Measurements from ENCODE around the gene TCOF1. TPM values are rescaled to one million over a fixed set of nuclear protein-coding genes. Genes with fewer than 3 reads are reported as not detected.

Gene TCOF1
- polyA plus RNA-seq, 1 donor (not counting 4 experiments of a cell fraction or from before 2014, with no cell fraction given), result 13.6 TPM

DNA sequence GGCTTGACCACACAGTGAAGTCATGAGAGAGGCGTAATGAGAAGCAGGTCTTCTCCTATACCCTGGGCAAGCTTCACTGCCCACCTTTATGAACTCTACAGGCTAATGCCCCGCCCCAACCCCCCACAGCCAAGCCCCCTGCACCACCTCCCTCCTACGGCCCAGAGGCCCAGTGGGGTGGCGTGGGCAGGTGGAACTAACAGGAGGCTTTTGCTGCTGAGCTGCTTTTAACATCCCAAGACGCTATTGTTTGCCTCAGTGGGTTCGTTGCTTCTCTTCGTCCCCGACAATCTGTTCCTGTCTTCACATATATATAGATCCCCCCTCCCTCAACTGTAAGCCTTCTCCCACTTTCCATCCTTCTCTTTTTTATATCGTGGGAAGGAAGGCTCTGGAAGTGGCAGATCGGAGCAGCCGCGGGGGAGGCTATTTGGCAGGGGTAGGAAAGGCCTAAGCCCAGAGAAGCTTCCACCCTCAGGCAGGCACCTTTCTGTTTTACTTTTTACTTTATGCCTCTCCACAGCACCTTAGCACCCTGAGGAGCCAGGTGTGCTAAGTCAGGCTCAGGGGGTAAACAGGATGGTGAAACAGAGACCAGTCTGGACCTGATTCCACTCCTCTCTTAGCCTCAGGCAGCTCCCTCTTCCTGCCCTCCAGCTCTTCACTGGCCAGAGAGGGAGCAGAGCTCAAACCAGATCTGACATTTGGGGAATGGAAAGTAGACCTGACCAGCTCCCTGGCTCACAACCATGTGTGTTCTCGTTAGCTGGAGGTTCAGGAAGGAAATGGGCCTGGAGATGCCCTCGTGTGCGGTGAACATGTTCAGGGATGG is 28.7 kb downstream of the TCOF1 start:
- Histone ChIP-seq H3K79me2 (ENCODE audit: control insufficient read depth, insufficient read depth, low read length) (no peaks in the 10 kb centered on the region), H3K36me3 (ENCODE audit: control insufficient read depth in 2 of 2, extremely low read depth in 1 of 2, insufficient read depth in 2 of 2, low read length in 2 of 2) (peaks cover 31 to 83% of the 10 kb centered on the region in 2 experiments), H3K4me2 (ENCODE audit: control insufficient read depth, extremely low read depth, insufficient read depth, low read depth, low read length) (no peak overlapping the region), H3K9ac (ENCODE audit: control insufficient read depth, extremely low read depth, insufficient read depth, low read length) (no peak overlapping the region), H2AFZ (ENCODE audit: control insufficient read depth, low read length) (no peak overlapping the region), H3K9me1 (ENCODE audit: control insufficient read depth, extremely low read depth, insufficient read depth, low read length) (no peaks in the 10 kb centered on the region), H3K27ac (ENCODE audit: control insufficient read depth, insufficient read depth, low read length) (no peak overlapping the region), H3K9me3 (ENCODE audit: control insufficient read depth, low read depth, low read length) (no peaks in the 10 kb centered on the region), H3K27me3 (ENCODE audit: control insufficient read depth, extremely low read depth, insufficient read depth, low read length) (no peaks in the 10 kb centered on the region), H4K20me1 (ENCODE audit: control insufficient read depth, extremely low read depth, insufficient read depth, low read length) (no peaks in the 10 kb centered on the region), H3K4me1 (ENCODE audit: control insufficient read depth, extremely low read depth, insufficient read depth, low read length) (no peaks in the 10 kb centered on the region), H3K4me3 (ENCODE audit: control insufficient read depth in 2 of 3, extremely low read depth in 1 of 3, insufficient read depth in 2 of 3, low read depth in 1 of 3, low read length in 3 of 3) (no peak overlapping the region)
- FAIRE-seq, result no peak
- no peak for TF ChIP-seq CTCF (optimal IDR thresholded peaks at IDR 0.05 in 1 of 3, IDR thresholded peaks at IDR 0.05 in 1 of 3, conservative IDR thresholded peaks at IDR 0.05 in 1 of 3; ENCODE audit: extremely low read depth in 1 of 3, insufficient read depth in 2 of 3, low read length in 3 of 3)
- no peak for TF ChIP-seq EZH2 (IDR thresholded peaks at IDR 0.05; ENCODE audit: low read length)
- dilution Hi-C loops (cut with MboI; ENCODE audit: extremely low pct_ligation_motif_present, low sequenced_read_pairs), result no loop called here
- DNase-seq (ENCODE audit: low read depth, low spot score), result no peak

DNA sequence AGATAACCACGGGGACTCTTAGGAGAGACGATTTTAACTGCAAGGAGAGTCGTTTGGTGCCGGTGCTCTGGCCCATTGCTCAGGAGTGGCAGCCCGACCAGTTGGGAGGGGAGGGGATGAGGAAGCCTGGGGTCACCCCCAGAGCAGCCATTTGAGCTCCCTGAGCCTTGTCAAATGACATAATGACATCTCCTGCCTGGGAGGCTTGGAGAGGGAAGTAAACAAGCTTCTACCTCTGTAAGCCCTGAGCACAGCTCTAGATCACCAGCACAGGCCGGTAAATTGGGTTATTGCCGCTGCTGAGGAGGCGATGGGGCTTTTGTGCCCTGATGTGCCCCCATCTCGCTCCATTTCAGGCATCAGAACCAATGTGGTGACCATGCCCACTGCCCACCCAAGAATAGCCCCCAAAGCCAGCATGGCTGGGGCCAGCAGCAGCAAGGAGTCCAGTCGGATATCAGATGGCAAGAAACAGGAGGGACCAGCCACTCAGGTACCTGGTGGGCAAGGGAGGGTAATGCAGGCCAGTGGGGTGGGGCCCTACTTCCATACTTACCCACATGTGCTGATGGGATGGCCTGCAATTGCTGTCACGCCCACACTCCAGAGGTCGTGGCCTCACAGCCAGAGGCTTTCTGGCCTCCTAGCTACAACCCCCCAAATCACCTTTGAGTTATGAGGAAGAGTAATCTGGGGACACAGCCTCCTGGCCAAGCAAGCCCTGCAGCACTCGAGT is 32.2 kb downstream of the TCOF1 start:
- Histone ChIP-seq H3K79me2 (ENCODE audit: control insufficient read depth, insufficient read depth, low read length) (no peaks in the 10 kb centered on the region), H3K4me3 (ENCODE audit: control insufficient read depth in 2 of 3, extremely low read depth in 1 of 3, insufficient read depth in 2 of 3, low read depth in 1 of 3, low read length in 3 of 3) (no peak overlapping the region), H3K9me3 (ENCODE audit: control insufficient read depth, low read depth, low read length) (no peaks in the 10 kb centered on the region), H3K9me1 (ENCODE audit: control insufficient read depth, extremely low read depth, insufficient read depth, low read length) (no peaks in the 10 kb centered on the region), H3K4me1 (ENCODE audit: control insufficient read depth, extremely low read depth, insufficient read depth, low read length) (no peaks in the 10 kb centered on the region), H3K36me3 (ENCODE audit: control insufficient read depth in 2 of 2, extremely low read depth in 1 of 2, insufficient read depth in 2 of 2, low read length in 2 of 2) (peaks cover 35 to 81% of the 10 kb centered on the region in 2 experiments), H4K20me1 (ENCODE audit: control insufficient read depth, extremely low read depth, insufficient read depth, low read length) (no peaks in the 10 kb centered on the region), H3K9ac (ENCODE audit: control insufficient read depth, extremely low read depth, insufficient read depth, low read length) (no peak overlapping the region), H3K4me2 (ENCODE audit: control insufficient read depth, extremely low read depth, insufficient read depth, low read depth, low read length) (no peak overlapping the region), H3K27ac (ENCODE audit: control insufficient read depth, insufficient read depth, low read length) (no peak overlapping the region), H2AFZ (ENCODE audit: control insufficient read depth, low read length) (no peak overlapping the region), H3K27me3 (ENCODE audit: control insufficient read depth, extremely low read depth, insufficient read depth, low read length) (no peaks in the 10 kb centered on the region)
- no peak for DNase-seq (ENCODE audit: low read depth, low spot score)
- dilution Hi-C loops (cut with MboI; ENCODE audit: extremely low pct_ligation_motif_present, low sequenced_read_pairs), result no loop called here
- no peak for TF ChIP-seq CTCF (optimal IDR thresholded peaks at IDR 0.05 in 1 of 3, IDR thresholded peaks at IDR 0.05 in 1 of 3, conservative IDR thresholded peaks at IDR 0.05 in 1 of 3; ENCODE audit: extremely low read depth in 1 of 3, insufficient read depth in 2 of 3, low read length in 3 of 3)
- no peak for TF ChIP-seq EZH2 (IDR thresholded peaks at IDR 0.05; ENCODE audit: low read length)
- no peak for FAIRE-seq

Measured in keratinocyte (primary cell).